Hepatocyte (in vitro differentiated cells): ENCODE results near the gene ZNF544. TPM values are rescaled to one million over a fixed set of nuclear protein-coding genes. Genes with fewer than 3 reads are reported as not detected.

ENCODE experiments used
- DNase-seq: peaks from one replicate; pipeline ENCODE4 v3.0.0-alpha.2; 2016; ENCODE audit warnings: low spot score
- H2AFZ ChIP-seq: fragments of 200-600 bp; sonication (generic); 2 replicates; pipeline ENCODE4 v1.6.0; 2016; ENCODE audit warnings: antibody characterized with exemption, mild to moderate bottlenecking
- H3K27ac ChIP-seq: fragments of 200-600 bp; sonication (generic); 2 replicates; pipeline ENCODE4 v1.5.1; 2016; ENCODE audit warnings: mild to moderate bottlenecking
- H3K27me3 ChIP-seq: fragments of 200-600 bp; sonication (generic); 2 replicates; pipeline ENCODE4 v1.6.1; 2016
- H3K36me3 ChIP-seq: fragments of 200-600 bp; sonication (generic); replicated peaks from 2 replicates; pipeline ENCODE4 v1.5.1; 2016; ENCODE audit warnings: low read depth; ENCODE audit not compliant: insufficient read depth
- H3K4me1 ChIP-seq: fragments of 200-600 bp; sonication (generic); 2 replicates; pipeline ENCODE4 v1.5.1; 2016; ENCODE audit warnings: mild to moderate bottlenecking, moderate library complexity; ENCODE audit not compliant: insufficient read depth
- H3K4me2 ChIP-seq: fragments of 200-600 bp; sonication (generic); 2 replicates; pipeline ENCODE4 v1.6.0; 2016
- H3K4me3 ChIP-seq: fragments of 200-600 bp; sonication (generic); 2 replicates; pipeline ENCODE4 v1.5.1; 2016; ENCODE audit warnings: mild to moderate bottlenecking
- H3K79me2 ChIP-seq: fragments of 200-600 bp; sonication (generic); 2 replicates; pipeline ENCODE4 v1.6.0; 2017; ENCODE audit warnings: mild to moderate bottlenecking
- H3K9me2 ChIP-seq: fragments of 200-600 bp; sonication (generic); replicated peaks from 2 replicates; pipeline ENCODE4 v1.6.0; 2017; ENCODE audit warnings: mild to moderate bottlenecking; ENCODE audit not compliant: insufficient read depth
- H3K9me3 ChIP-seq: fragments of 200-600 bp; sonication (generic); 2 replicates; pipeline ENCODE4 v1.5.1; 2016; ENCODE audit warnings: low read depth, mild to moderate bottlenecking
- H4K20me1 ChIP-seq: fragments of 200-600 bp; sonication (generic); 2 replicates; pipeline ENCODE4 v1.6.0; 2016; ENCODE audit warnings: mild to moderate bottlenecking; ENCODE audit not compliant: insufficient read depth, poor library complexity, severe bottlenecking
- EZH2 ChIP-seq: fragments of 200-600 bp; sonication (generic); IDR thresholded peaks from 2 replicates; pipeline ENCODE4 v1.6.1; 2016; ENCODE audit warnings: antibody characterized with exemption, mild to moderate bottlenecking, borderline replicate concordance
- EZH2phosphoT487 ChIP-seq: fragments of 200-600 bp; sonication (generic); IDR thresholded peaks from one replicate; pipeline ENCODE4 v1.6.1; 2018; ENCODE audit warnings: antibody characterized with exemption, mild to moderate bottlenecking, low read depth, moderate library complexity; ENCODE audit not compliant: unreplicated experiment, severe bottlenecking
- WGBS: methylation state at CpG from one replicate; pipeline ENCODE4 v1.1.6; 2016; ENCODE audit warnings: low lambda C conversion rate; ENCODE audit errors: missing lambda C conversion rate; 5-methylcytosine and 5-hydroxymethylcytosine counted together
- polyA plus RNA-seq: library from polyadenylated mRNA; unstranded; fragments of >200 nt; fragmentation: Nextera tagmentation; extraction: Ambion mirVana; gene quantifications from 2 replicates; pipeline ENCODE4 v1.2.1, GENCODE V29; 2016
- total RNA-seq: library from RNA; depleted of rRNA; stranded (reverse); fragments of >200 nt; gene quantifications from 2 replicates; pipeline ENCODE4 v1.2.3, GENCODE V29; 2014
- TF ChIP-seq, protein P1 (sequence below): fragments of 200-600 bp; sonication (generic); IDR thresholded peaks from 2 replicates; pipeline ENCODE4 v1.5.1; 2016; ENCODE audit warnings: antibody characterized with exemption, mild to moderate bottlenecking; ENCODE audit not compliant: poor library complexity

The ZNF544 gene
- total and polyA plus RNA-seq, 2 experiments from 2014 or later: 17.2 to 34.1 TPM

DNA sequence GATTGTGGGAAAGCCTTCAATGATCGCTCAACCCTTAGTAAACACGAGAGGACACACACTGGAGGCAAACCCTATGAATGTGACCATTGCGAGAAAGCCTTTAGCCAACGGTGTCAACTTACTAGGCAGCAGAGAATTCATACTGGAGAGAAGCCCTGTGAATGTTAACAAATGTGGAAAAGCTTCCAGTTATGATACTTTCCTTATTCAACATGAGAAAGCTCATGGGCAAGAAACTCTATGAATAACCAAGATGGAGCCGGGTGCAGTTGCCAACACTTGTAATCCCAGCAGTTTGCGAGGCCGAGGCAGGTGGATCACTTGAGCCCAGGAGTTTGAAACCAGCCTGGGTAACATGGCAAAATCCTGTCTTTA is 34.2 kb downstream of the ZNF544 start:
- peak overlapping the region; percentile 10 for H3K4me3 ChIP-seq
- H2AFZ ChIP-seq: no peak overlapping the region
- no peaks in the 10 kb centered on the region for H3K4me1 ChIP-seq
- H3K27me3 ChIP-seq: no peaks in the 10 kb centered on the region
- no peaks in the 10 kb centered on the region for H4K20me1 ChIP-seq
- H3K36me3 ChIP-seq: peaks cover 20% of the 10 kb centered on the region
- no peak overlapping the region for H3K27ac ChIP-seq
- DNase-seq: no peak
- H3K4me2 ChIP-seq: no peak overlapping the region
- no peaks in the 10 kb centered on the region for H3K9me2 ChIP-seq
- H3K9me3 ChIP-seq: peaks cover 71% of the 10 kb centered on the region
- TF ChIP-seq EZH2 (no peak), EZH2phosphoT487 (no peak)
- TF ChIP-seq, protein P1, sequence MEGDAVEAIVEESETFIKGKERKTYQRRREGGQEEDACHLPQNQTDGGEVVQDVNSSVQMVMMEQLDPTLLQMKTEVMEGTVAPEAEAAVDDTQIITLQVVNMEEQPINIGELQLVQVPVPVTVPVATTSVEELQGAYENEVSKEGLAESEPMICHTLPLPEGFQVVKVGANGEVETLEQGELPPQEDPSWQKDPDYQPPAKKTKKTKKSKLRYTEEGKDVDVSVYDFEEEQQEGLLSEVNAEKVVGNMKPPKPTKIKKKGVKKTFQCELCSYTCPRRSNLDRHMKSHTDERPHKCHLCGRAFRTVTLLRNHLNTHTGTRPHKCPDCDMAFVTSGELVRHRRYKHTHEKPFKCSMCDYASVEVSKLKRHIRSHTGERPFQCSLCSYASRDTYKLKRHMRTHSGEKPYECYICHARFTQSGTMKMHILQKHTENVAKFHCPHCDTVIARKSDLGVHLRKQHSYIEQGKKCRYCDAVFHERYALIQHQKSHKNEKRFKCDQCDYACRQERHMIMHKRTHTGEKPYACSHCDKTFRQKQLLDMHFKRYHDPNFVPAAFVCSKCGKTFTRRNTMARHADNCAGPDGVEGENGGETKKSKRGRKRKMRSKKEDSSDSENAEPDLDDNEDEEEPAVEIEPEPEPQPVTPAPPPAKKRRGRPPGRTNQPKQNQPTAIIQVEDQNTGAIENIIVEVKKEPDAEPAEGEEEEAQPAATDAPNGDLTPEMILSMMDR: no peak
- H3K79me2 ChIP-seq: no peaks in the 10 kb centered on the region
- WGBS: over 99% methylated on average over 7 of the region's 7 CpGs

DNA sequence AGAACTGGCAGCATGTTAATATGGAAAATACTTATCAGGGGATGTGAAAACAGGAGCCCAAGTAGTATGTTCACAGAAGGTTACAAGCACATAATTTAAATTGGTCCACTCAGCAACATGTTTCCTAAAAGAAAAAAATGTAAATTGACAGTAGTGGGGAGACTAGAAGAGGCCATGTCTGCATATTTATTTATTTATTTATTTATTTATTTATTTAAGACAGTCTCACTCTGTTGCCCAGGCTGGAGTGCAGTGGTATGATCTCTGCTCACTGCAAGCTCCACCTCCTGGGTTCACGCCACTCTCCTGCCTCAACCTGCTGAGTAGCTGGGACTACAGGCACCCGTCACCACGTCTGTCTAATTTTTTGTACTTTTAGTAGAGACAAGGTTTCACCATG is 36.4 kb downstream of the ZNF544 start:
- H3K27me3 ChIP-seq: no peaks in the 10 kb centered on the region
- no peaks in the 10 kb centered on the region for H3K9me2 ChIP-seq
- H3K27ac ChIP-seq: no peak overlapping the region
- 98% methylated on average over 3 of the region's 3 CpGs for WGBS
- no peak overlapping the region for H3K4me2 ChIP-seq
- peaks cover 13% of the 10 kb centered on the region for H3K36me3 ChIP-seq
- H3K4me1 ChIP-seq: no peaks in the 10 kb centered on the region
- TF ChIP-seq EZH2phosphoT487 (no peak), EZH2 (no peak)
- TF ChIP-seq, protein P1: no peak
- H3K4me3 ChIP-seq: no peak overlapping the region
- H4K20me1 ChIP-seq: no peaks in the 10 kb centered on the region
- peaks cover 68% of the 10 kb centered on the region for H3K9me3 ChIP-seq
- no peak for DNase-seq
- no peaks in the 10 kb centered on the region for H3K79me2 ChIP-seq
- no peak overlapping the region for H2AFZ ChIP-seq

DNA sequence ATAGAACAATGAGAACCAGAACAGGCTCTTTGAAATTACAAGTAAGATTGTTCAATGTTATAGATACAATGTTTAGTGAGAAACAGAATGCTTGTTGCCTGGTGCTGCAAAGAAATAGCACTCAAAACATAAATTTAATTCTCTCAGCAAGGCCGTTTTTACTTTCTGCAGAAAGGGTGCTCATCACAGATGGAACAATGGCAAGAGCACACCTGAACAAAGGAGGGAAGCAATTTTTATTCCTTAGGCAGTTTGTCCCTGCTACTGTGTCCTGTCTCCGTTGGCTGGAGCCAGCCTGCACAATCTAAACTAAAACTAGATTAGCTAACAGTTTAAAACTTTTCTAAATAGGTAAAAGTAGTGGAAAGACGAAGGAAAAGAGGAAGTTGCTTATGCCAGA is 39.6 kb downstream of the ZNF544 start:
- H3K9me2 ChIP-seq: no peaks in the 10 kb centered on the region
- no peak overlapping the region for H3K4me2 ChIP-seq
- no peak overlapping the region for H3K27ac ChIP-seq
- no peak overlapping the region for H3K4me3 ChIP-seq
- TF ChIP-seq EZH2phosphoT487 (no peak), EZH2 (no peak)
- TF ChIP-seq, protein P1: no peak
- 94% methylated on average over 3 of the region's 3 CpGs for WGBS
- no peaks in the 10 kb centered on the region for H3K27me3 ChIP-seq
- peaks cover 39% of the 10 kb centered on the region for H3K9me3 ChIP-seq
- peaks cover 8% of the 10 kb centered on the region for H3K79me2 ChIP-seq
- no peak overlapping the region for H2AFZ ChIP-seq
- H3K4me1 ChIP-seq: no peaks in the 10 kb centered on the region
- no peaks in the 10 kb centered on the region for H4K20me1 ChIP-seq
- peaks cover 5% of the 10 kb centered on the region for H3K36me3 ChIP-seq
- no peak for DNase-seq

DNA sequence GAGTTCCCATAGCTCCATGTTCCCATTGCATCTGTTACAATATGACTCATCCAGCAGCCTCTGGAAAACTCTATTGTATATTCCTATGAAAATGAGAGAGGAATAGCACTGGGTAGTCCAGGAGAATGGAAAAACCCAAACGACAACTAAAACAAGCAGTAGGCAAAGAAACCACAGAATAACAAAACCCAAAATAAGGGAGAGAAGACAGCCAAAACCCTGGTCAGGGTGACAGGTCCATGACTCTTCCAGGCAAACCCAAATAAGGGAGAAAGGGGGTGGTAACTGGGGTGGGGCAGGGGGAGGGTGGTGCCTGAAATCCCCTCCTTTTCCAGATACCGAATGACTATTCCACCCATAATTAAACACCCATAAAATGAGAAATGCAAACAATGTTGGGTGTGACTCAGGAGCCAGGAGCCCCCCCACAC is 46.1 kb downstream of the ZNF544 start:
- Histone ChIP-seq H3K4me1 (no peaks in the 10 kb centered on the region), H3K4me2 (no peak overlapping the region), H2AFZ (no peak overlapping the region), H3K4me3 (no peak overlapping the region), H3K27me3 (no peaks in the 10 kb centered on the region), H3K36me3 (peaks cover 5% of the 10 kb centered on the region), H4K20me1 (no peaks in the 10 kb centered on the region), H3K27ac (no peak overlapping the region), H3K9me3 (peaks cover 6% of the 10 kb centered on the region), H3K79me2 (peaks cover 28% of the 10 kb centered on the region), H3K9me2 (no peaks in the 10 kb centered on the region)
- TF ChIP-seq, protein P1: no peak
- TF ChIP-seq EZH2phosphoT487: no peak
- no peak for TF ChIP-seq EZH2
- no peak for DNase-seq
- 90% methylated on average over 2 of the region's 2 CpGs for WGBS
